SKM-1 (cell line): ENCODE results near the gene DLEC1.
A peak's percentile ranks its signal among the peaks of the same experiment; 100 is the strongest.
"Not testable (repeated sequence)": the region's sequence is repeated elsewhere in the genome, so short reads cannot be mapped to it uniquely, and the experiment has no call there.

Experiments
- DNase-seq: peaks from one replicate; lab custom pipeline; 2025; ENCODE audit not compliant: unreplicated experiment; lab: John Stamatoyannopoulos, UW

DLEC1 gene

DNA sequence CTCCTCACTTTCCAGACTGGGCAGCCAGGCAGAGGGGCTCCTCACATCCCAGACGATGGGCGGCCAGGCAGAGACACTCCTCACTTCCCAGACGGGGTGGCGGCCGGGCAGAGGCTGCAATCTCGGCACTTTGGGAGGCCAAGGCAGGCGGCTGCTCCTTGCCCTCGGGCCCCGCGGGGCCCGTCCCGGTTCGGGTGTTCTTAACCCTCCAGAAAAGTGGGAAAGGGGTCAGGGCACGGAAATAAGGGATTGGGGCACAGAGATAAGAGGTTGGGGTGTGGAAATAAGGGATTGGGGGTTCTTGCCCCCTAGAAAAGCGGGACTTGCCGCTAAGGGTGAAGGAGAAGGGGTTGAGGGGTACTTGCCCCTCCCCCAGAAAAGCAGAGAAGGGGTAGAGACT lies 43.3 kb downstream of the DLEC1 start:
- DNase-seq = not testable (repeated sequence)

DNA sequence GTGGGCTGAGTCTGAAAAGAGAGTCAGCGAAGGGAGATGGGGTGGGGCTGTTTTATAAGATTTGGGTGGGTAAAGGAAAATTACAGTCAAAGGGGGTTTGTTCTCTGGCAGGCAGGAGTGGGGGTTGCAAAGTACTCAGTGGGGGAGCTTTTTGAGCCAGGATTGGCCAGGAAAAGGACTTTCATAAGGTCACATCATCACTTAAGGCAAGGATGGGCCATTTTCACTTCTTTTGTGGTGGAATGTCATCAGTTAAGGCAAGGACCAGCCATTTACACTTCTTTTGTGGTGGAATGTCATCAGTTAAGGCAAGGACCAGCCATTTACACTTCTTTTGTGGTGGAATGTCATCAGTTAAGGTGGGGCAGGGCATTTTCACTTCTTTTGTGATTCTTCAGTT lies 44.2 kb downstream of the DLEC1 start:
- not testable (repeated sequence) for DNase-seq

DNA sequence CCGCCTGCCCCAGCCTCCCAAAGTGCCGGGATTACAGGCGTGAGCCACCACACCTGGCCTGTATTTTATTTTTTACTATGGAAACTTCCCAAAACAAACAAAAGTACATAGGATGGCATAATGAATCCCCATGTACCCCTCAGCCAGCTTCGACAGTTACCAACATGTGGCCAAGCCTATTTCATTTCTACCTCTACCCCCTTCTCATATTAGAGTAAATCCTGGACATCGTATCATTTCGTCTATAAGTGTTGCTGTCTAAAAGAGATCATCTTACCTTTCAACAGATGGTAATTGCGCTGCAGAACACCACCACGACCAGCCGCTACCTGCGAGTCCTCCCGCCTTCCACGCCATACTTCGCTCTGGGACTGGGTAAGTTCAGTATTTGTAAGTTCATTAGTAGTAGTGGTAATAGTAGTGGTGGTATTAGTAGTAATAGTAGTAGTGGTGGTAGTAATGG lies 44.9 kb downstream of the DLEC1 start:
- no peak for DNase-seq

DNA sequence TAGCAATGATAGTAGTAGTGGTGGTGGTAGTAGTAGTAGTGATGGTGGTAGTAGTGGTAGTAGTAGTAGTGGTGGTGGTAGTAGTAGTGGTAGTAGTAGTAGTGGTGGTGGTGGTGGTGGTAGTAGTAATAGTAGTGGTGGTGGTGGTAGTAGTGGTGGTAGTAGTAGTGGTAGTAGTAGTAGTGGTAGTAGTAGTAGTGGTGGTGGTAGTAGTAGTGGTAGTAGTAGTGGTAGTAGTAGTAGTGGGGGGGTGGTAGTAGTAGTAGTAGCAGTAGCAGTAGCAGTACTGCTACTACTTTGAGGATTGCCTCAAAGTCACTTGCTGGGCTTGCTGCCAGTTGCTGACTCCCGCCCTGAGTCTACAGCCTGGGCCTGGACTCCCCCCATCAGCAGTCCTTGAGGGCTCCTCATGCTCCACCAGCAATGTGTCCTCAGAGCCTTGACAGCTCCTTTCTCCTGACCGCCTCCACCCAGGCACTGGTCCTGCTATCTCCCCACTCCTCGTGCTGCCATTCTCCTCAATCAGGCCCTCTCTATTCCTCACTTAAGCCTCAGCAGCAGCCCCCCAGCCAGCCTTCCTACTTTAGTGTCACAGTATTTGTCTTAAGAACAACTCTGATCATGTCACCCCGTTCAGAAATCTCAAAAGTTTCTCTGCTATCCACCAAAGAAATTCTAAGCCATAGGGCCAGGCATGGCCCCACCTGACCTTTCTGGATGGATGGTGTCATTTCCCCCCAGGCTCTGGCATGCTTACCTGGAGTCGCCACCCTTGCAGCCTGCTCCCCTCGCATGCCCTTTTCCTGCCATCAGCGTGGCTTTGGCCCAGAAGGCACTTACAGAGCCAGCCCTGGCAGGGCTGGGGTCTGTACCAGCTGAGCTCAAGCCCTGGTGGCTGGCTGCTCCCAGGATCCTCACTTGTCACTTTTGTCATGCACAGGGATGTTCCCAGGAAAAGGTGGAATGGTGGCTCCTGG lies 45.6 kb downstream of the DLEC1 start:
- DNase-seq = no peak

DNA sequence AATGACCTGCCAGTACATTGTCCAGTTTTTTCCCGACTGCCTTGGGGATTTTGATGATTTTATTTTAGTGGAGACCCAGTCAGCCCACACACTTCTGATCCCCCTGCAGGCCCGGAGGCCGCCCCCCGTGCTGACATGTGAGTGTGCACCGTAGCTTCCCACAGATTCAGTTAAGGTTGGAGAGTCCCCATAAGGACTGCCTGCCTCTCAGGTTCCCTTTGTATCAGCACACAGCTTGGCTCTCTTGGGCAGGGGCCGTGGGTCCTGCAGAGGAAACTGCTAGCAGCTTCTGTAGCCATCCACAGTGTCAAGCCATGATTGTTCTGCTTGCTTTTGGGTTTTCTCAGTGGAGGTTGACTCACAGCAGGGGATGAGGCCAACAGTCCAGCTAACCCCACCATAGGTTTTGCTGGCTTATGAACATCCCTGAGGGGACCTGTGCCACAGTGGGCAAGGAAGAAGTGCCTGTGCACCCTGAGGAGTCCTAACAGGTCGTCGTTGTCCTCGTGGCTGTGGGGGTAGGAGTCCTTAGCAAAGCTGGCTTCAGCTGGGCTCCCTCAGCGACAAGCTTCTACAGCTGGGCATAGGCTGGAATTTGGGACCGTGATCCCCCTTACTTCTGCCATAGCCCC lies 46.4 kb downstream of the DLEC1 start:
- no peak for DNase-seq

DNA sequence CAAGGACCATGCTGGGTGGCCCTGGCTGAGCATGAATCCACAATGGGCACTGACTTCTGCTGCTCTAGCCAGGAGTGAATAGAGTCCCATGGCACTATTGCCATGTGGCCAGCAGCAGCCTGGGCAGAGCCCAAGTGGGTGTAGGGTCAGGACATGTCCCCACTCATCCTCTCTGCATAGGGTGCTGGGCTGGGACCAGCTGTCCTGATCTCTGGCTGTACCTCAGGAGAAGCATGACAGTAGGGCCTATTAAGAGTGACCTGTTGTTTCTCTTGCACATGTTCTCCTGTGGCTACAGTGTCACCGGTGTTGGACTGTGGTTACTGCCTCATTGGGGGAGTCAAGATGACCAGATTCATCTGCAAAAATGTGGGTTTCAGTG lies 46.9 kb downstream of the DLEC1 start:
- DNase-seq = no peak

DNA sequence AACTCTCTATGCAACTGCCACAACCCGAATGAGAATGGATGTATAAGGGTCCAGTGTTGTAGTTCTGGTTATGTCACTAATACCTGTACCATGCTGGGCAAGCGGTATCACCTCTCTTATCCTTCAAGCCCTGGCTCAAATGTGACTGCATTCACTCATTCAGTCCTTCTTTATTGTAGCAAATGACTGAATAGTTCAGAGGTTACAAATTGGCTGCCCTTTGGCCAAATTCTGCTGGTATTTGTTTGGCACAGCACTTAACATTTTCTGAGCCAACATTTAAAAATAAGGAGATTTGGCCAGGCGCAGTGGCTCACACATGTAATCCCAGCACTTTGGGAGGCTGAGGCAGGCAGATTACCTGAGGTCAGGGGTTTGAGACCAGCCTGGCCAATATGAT lies 47.5 kb downstream of the DLEC1 start:
- DNase-seq = no peak

DNA sequence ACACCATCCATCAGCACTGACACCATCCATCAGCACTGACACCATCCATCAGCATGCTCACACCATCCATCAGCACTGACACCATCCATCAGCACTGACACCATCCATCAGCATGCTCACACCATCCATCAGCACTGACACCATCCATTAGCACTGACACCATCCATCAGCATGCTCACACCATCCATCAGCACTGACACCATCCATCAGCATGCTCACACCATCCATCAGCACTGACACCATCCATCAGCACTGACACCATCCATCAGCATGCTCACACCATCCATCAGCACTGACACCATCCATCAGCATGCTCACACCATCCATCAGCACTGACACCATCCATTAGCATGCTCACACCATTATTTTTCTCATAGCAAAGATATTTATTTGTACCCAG lies 48.3 kb downstream of the DLEC1 start:
- DNase-seq = not testable (repeated sequence)

DNA sequence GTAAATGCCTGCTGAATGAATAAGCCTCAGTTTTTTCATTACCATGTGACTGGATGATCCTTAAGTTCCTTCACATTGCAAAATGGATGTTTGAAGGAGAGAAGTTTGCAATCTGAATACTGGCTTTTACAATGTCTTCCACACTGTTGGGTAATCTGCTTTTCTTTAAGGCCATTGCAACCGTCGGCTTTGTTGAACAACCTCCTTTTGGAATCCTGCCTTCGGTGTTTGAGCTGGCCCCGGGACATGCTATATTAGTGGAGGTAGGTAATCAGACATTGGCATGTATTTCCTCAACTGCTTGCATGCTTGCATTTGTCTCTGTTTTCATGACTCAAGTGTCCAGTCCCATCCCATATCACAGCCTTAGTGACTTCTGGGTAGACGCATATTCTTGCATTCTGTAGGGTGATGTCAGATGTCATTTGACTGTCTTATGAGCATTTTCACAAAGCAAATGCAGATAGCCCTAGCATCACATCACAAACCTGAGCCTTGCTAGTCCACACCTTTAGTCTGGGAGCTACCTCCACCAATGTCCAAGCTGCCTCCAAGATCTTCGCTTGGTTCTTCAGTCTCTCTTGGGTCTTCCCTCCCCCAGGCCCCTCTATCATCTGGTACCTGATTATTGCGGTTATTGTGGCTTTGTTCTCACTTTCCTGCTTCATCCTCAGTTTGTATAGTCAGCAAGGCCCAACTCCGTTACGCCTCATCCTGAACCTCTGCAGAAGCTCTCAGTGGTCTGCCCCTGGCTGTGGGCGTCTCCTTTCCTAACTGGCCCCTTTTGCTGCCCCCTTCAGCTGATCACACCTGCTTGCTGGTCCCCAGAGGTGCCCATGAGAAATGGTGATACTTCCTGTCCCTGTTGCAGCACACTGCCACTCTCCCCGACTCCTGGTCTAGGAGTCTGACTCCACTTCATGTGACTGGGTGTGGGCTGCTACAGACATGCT lies 49.4 kb downstream of the DLEC1 start:
- no peak for DNase-seq

DNA sequence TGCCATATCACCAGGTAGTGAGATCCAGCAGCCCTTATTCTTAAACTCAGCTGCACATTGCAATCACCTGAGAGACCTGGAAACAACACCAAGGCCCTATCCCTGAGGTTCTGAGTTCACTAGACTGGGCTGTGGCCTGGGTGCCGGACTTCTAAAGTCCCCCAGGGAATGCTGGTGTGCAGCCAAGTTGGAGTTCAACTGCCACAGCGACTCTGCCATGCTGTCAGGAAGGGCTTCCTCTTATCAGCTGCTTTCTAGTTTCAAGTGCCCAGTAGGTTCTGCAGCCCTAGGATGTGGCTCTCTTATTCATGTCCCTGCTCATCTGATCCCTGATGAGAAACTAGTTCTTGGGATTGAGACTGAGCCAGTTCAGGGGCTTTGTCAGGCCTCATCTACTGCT lies 50.2 kb downstream of the DLEC1 start:
- no peak for DNase-seq

DNA sequence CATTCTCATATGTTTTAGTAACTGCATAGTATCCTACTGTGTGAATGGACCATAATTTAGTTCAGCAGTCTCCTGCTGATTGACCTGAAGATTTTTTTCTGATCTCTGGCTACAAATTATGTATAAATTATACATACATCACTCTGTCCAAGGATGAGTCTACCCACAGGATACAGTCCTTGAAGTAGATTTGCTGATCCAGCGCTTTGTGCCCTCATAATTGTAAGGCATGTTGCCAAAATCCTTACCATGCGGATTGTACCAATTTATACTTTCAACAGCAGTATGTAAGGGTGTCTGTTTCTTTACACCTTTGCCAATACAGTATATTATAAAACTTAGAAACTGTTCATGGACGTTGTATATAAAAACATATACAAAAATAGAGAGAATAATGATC lies 51.4 kb downstream of the DLEC1 start:
- no peak for DNase-seq

DNA sequence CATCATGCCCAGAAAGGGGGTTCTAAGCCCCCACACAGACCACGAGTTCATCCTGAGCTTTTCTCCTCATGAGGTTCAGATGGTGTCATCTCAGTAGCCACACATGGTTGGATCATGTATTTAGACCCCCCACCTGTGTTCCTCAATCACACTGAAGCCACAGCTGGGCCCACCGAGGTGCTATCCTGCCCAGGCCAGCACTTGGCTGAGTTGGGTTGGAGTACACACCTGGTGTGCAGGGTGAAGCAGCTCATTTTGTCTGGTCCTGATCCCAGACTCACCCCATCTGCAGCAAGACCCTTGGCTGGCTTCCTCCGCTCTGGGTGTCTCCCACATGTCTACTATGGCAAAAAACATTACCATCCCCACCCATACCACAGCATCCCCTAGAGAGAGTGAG lies 56.0 kb downstream of the DLEC1 start:
- no peak for DNase-seq

DNA sequence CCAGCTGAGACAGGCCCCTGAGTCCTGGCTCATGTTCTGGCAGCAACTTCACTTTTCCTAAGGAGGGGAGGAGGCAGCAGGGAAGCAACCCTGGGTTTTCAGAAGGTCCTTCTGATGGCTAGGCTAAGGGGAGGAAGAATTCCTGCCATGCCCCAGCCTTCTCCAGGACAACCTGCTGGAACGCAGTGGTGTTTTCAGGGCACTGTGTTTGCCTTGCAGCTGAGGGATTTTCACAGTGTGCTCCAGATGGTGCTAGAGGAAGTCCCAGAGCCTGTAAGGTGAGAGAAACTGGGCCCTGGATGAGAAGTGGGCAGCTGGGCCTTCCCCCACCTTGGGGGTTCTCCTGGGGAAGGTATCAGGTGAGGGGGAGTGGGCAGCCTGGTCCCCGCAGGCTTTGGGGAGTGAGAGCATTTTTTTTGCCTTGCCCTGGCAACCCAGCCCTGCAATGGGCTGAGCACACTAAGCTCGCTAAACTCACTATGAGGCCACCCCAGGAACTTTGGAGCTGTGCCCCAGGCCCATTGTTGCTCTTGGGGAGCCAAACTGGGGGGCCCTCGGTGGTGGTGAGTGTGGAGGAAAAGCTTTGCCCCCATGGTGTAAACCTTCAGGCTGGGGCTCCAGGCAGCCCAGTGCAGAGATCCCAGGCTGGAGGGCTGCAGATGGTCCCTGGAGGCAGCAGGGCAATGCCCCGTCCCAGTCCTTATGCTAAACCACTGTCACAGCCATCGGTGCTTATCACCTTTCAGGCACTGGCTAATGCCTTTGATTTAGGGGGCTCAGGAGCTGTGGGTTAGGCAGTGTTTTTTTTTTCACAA lies 56.9 kb downstream of the DLEC1 start:
- no peak for DNase-seq

DNA sequence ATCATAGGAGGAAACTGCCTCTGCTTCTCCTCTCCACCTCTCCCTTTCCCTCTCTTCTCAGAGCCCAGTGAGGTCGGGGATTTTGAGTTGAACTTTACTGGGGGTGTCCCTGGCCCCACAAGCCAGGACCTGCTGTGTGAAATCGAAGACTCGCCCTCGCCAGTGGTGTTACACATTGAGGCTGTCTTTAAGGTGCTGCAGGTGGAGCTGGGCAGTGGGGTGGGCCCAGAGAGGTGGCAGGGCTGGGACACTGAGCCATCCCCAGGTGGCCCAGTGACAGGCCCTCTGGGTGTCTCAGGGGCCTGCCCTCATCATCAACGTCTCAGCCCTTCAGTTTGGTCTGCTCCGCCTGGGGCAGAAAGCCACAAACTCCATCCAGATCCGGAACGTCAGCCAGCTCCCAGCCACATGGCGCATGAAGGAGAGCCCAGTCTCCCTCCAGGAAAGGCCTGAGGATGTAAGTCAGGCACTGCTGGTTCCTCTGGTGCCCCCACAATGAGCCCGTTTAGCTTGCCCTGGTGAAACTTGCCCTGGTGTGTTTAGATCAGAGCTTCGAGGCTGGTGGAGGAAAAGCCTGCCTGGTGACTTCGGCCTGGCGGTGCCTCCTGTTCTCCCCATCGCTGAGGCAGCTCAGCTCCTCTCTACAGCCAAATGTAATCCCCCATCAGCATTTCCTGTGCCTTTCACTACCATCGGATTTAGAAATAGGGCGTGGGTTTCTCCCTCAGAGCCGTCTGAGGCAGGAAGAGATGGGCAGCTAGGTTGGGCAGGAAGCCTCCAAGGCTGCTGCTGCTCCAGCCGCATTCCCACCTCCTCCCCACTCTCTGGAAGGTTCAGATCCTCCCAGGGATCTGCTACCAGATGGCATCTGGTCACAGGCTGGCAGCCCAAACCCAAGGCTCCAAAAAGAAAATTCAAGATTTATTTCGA lies 58.7 kb downstream of the DLEC1 start:
- no peak for DNase-seq

DNA sequence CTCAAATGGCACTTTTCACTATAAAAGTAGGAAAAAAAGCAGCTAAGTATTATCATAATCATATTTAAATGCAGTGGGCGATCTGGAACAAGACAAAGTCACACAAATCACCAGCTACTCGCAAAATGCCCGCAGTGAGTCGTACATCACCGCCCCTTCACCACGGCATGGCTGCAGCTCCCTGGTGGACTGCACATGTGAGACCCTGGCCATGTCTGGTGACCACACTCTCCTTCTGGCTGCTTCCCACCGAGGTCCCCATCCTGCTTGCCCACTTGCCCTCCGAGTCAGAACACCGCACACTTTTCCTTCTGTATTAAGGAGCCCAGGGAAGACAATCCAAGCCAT lies 59.3 kb downstream of the DLEC1 start:
- no peak for DNase-seq

DNA sequence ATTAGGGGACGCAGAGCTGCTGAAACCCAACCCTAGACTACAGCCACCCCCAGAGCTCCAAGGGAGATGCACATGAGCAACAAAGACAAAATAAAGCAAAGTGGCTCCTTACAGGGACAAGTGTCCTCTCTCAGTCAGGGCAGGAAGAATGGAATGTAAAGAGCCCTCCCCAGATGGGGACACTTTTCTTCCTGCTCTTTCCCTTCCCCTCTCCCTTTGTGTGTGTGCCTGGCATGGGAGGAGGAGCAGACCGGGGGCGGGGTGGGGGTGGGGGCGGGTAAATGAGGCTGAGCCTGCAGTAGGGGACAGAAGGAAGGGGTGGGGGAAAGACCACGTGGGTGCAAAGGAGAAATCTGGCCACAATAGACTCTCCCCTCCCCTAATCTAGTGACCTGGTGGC lies 60.5 kb downstream of the DLEC1 start:
- DNase-seq = no peak

DNA sequence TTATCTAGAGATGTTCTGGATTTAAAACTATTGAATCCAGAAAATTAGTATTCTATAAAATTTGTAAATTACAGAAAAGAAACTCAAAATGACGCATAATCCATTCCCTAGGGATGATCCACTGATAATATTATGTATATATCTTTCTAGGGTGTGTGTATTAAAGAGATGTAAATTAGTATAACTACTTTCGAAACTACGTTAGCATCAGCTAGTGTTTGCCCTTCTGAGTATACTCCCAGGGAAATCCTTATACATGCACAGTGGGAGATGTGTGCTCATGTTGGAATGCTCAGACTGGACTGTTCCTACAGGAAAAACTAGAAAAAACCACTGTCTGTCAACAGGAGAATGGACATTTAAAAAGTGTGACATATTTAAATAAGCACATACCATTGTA lies 61.5 kb downstream of the DLEC1 start:
- DNase-seq = no peak

DNA sequence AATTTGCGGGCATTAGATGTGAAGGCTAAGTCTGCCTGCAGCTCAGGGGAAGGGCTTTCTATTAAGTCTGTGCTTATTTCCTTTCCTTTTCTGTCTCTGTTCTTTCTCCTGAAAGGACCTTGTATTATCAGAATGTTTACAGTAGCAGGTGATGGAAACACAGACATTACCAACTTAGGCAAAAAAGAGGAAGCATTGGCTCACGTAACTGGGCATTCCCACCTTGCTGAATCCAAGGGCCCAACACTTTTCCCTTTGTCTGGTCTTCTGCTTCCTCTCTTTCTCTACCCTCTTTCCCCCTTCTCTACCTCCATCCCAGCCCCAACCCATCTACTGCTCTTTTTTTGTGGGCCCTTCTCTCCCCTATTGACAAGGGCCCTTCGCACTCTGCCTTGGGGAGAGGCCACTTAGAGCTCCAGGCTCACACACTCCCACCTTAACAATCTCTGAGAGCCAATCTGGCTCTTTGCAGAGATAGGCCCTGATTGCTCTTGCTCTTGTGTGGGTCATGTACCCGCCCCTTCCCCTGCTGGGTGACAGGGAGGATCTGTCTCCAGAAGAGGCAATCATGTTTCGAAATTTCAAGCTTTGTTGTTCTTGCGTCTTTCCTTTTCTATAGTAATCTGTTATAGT lies 62.9 kb downstream of the DLEC1 start:
- DNase-seq = peak; percentile 53

DNA sequence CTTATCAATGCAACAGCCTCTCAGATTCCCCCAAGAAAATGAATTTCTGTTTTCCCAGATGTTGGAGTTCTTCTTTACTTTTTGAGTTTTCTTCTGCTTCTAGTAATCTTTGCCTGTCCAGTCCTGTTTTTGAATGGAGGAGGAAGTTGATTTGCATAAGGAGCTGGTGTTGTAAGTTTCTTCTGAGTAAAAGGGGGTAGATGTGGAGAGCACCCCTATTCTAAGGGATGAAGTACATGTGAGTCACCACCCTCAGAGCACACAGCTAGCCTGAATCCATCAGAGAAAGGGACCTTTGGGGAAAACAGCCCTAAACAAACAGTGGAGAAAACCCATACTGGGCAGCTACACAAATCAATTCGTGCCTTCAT lies 63.4 kb downstream of the DLEC1 start:
- DNase-seq = peak; percentile 53
